ENCODE data around the gene KYNU. TPM values are rescaled to one million over a fixed set of nuclear protein-coding genes. Genes with fewer than 3 reads are reported as not detected.

The KYNU gene
- total RNA-seq, 1 experiment from 2014 or later = 0.37 TPM

GRCh38 chr2:142907653-142908052, 30.2 kb downstream of the KYNU start:
- no peak for TF ChIP-seq CTCF (conservative IDR thresholded peaks at IDR 0.05)
- Histone ChIP-seq H3K56ac (ENCODE audit: insufficient read length, low read depth, low read length) (no peak overlapping the region), H2BK120ac (ENCODE audit: low read depth, low read length, poor library complexity, severe bottlenecking) (no peak overlapping the region), H3K9ac (ENCODE audit: extremely low read depth, insufficient read length, low read length) (no peak overlapping the region), H3K27ac (ENCODE audit: insufficient read length, low read depth, low read length) (no peak overlapping the region), H3K4me2 (ENCODE audit: insufficient read depth, insufficient read length, low read length) (no peak overlapping the region), H3K4ac (ENCODE audit: low read depth, low read length) (no peak overlapping the region), H3K14ac (ENCODE audit: insufficient read depth, low read length) (no peak overlapping the region), H4K20me1 (ENCODE audit: control insufficient read depth, insufficient read depth, insufficient read length) (no peaks in the 10 kb centered on the region), H2BK12ac (ENCODE audit: insufficient read length, low read depth, low read length) (no peak overlapping the region), H2AK5ac (ENCODE audit: insufficient read length, low read length) (no peak overlapping the region), H2BK5ac (ENCODE audit: insufficient read length, low read length) (no peak overlapping the region), H2BK15ac (ENCODE audit: low read depth, low read length) (no peak overlapping the region), H3K4me1 (ENCODE audit: insufficient read depth, low read length) (no peaks in the 10 kb centered on the region), H3K23me2 (ENCODE audit: insufficient read length, low read depth, low read length, poor library complexity, severe bottlenecking) (no peaks in the 10 kb centered on the region), H3K79me1 (ENCODE audit: insufficient read depth, low read depth, low read length, poor library complexity, severe bottlenecking) (no peaks in the 10 kb centered on the region), H3T11ph (ENCODE audit: low read length) (no peak overlapping the region), H4K8ac (replicated peaks; ENCODE audit: insufficient read length, low read depth, low read length) (no peak overlapping the region), H3K18ac (ENCODE audit: insufficient read length, low read depth, low read length) (no peak overlapping the region), H4K91ac (ENCODE audit: insufficient read length, low read depth, low read length) (no peak overlapping the region), H3K23ac (ENCODE audit: insufficient read length, low read depth, low read length) (no peak overlapping the region), H3K79me2 (ENCODE audit: insufficient read depth, low read length) (no peaks in the 10 kb centered on the region), H2BK20ac (ENCODE audit: low read depth, low read length, poor library complexity, severe bottlenecking) (no peak overlapping the region), H3K27me3 (ENCODE audit: insufficient read depth, low read length) (no peaks in the 10 kb centered on the region), H3K9me3 (ENCODE audit: control insufficient read depth, low read depth, low read length) (no peaks in the 10 kb centered on the region), H4K5ac (ENCODE audit: insufficient read length, low read depth, low read length) (no peak overlapping the region), H2AFZ (ENCODE audit: low read length) (no peak overlapping the region)
- peaks cover 0 to 2% (median 0%) of the 10 kb centered on the region in 3 experiments; a peak in 2 of 7 replicates for H3K36me3 Mint-ChIP-seq (ENCODE audit: insufficient read depth in 1 of 3, low read depth in 3 of 3)
- DNase-seq = no peak
- H3K4me1 Mint-ChIP-seq = peaks cover 6 to 10% of the 10 kb centered on the region in 2 experiments
- no peak overlapping the region for H3K4me3 Mint-ChIP-seq
- no CpG with 5 or more reads among the region's 2 CpGs for WGBS (ENCODE audit: extremely low coverage, insufficient read length, low lambda C conversion rate)
- H3K27me3 Mint-ChIP-seq (ENCODE audit: low read depth) = no peaks in the 10 kb centered on the region
- H3K9me3 Mint-ChIP-seq = peaks cover 0 to 4% of the 10 kb centered on the region in 2 experiments; a peak in 1 of 5 replicates
- no peak overlapping the region for H3K27ac Mint-ChIP-seq

Data from H9 (cell line).